Measurements from ENCODE around the gene C16orf46.
A peak's percentile ranks its signal among the peaks of the same experiment; 100 is the strongest.

DNA sequence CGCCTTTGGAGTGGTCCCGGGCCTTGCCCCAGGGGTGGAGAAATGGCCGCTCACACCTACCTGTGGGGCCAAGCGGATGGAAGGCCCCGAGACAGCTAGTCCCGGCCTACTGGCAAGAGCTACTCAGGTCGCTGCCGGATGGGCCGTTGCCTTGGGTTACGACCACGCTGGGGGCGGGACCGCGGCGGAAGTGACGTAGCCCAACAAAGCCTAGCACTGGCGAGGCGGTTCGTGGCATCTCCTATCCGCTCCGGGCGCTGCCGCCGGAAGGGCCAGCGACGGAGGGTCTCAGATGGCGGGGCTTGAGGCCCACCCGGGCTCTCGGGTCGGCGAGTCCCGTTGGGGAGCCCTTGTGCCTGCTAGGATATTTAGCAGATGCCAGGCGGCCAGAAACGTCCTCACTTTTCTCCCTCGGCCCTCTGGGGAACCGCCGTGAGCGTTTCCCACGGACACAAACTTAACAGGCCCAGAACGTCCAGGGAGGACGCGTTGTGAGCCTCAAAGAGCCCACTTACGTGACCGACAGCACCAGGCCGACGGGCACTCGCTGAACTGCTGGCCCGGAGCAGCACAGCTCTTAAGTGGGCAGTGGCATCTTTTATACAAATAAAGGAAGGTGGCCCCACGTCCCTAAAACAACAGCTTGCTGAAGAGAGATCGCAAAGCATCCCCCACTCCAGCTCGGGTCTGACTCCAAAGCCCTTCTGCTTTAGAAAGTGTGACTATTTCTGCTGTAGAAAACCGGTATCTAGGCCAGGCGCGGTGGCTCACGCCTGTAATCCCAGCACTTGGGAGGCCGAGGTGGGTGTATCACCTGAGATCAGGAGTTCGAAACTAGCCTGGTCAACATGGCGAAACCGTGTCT, at the start of gene C16orf46:
- TF ChIP-seq, protein P1, sequence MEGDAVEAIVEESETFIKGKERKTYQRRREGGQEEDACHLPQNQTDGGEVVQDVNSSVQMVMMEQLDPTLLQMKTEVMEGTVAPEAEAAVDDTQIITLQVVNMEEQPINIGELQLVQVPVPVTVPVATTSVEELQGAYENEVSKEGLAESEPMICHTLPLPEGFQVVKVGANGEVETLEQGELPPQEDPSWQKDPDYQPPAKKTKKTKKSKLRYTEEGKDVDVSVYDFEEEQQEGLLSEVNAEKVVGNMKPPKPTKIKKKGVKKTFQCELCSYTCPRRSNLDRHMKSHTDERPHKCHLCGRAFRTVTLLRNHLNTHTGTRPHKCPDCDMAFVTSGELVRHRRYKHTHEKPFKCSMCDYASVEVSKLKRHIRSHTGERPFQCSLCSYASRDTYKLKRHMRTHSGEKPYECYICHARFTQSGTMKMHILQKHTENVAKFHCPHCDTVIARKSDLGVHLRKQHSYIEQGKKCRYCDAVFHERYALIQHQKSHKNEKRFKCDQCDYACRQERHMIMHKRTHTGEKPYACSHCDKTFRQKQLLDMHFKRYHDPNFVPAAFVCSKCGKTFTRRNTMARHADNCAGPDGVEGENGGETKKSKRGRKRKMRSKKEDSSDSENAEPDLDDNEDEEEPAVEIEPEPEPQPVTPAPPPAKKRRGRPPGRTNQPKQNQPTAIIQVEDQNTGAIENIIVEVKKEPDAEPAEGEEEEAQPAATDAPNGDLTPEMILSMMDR (IDR thresholded peaks at IDR 0.05), result peak in 2 of 4 experiments; percentile 7 to 32
- TF ChIP-seq POLR2A (IDR thresholded peaks at IDR 0.05), result peak; percentile 92
